ENCODE measurements around the gene PDX1.

Gene PDX1

GRCh38 chr13:27922883-27923612, 3.2 kb downstream of the PDX1 start:
- no peak for DNase-seq (ENCODE audit: low read depth)

- no peak for DNase-seq (ENCODE audit: low read depth)
These were observed 4.2 kb downstream of the PDX1 start for GRCh38 chr13:27923794-27924528.

GRCh38 chr13:27924529-27925141, 4.8 kb downstream of the PDX1 start:
- DNase-seq (ENCODE audit: low read depth) = no peak

- DNase-seq (ENCODE audit: low read depth) = no peak
These were observed 5.6 kb downstream of the PDX1 start for GRCh38 chr13:27925220-27925991.

- DNase-seq (ENCODE audit: low read depth) = no peak
These were observed 7.0 kb downstream of the PDX1 start for GRCh38 chr13:27926644-27927434.

GRCh38 chr13:27927444-27928352, 7.9 kb downstream of the PDX1 start:
- no peak for DNase-seq (ENCODE audit: low read depth)

- no peak for DNase-seq (ENCODE audit: low read depth)
These were observed 8.6 kb downstream of the PDX1 start for GRCh38 chr13:27928353-27928804.

GRCh38 chr13:27928805-27929753, 9.3 kb downstream of the PDX1 start:
- DNase-seq (ENCODE audit: low read depth) = no peak

GRCh38 chr13:27929868-27930267, 10.1 kb downstream of the PDX1 start:
- DNase-seq (ENCODE audit: low read depth) = no peak

- DNase-seq (ENCODE audit: low read depth) = no peak
These were observed 13.3 kb downstream of the PDX1 start for GRCh38 chr13:27933118-27933517.

- DNase-seq (ENCODE audit: low read depth) = no peak
These were observed 14.0 kb downstream of the PDX1 start for GRCh38 chr13:27933580-27934328.

GRCh38 chr13:27942972-27943371, 23.2 kb downstream of the PDX1 start:
- DNase-seq (ENCODE audit: low read depth) = no peak

GRCh38 chr13:27952876-27953675, 33.3 kb downstream of the PDX1 start:
- no peak for DNase-seq (ENCODE audit: low read depth)

- peak; percentile 43 for DNase-seq (ENCODE audit: low read depth)
These were observed 34.0 kb downstream of the PDX1 start for GRCh38 chr13:27953676-27954405.

- DNase-seq (ENCODE audit: low read depth) = no peak
These were observed 34.6 kb downstream of the PDX1 start for GRCh38 chr13:27954406-27954851.

- DNase-seq (ENCODE audit: low read depth) = no peak
These were observed 35.3 kb downstream of the PDX1 start for GRCh38 chr13:27955014-27955591.
